Prostate gland (tissue), 2 donors: Measurements from ENCODE around the gene SEC61G. TPM values are rescaled to one million over a fixed set of nuclear protein-coding genes. Genes with fewer than 3 reads are reported as not detected.

Experiments used
- DNase-seq: peaks from one replicate; pipeline ENCODE4 v3.0.0-alpha.2; 2019; ENCODE audit warnings: low spot score
- H3K27ac ChIP-seq, 2 donors: fragments of 200-600 bp; sonication (generic); 2 replicates each; pipeline ENCODE4 v1.5.1; 2017 to 2019
- H3K27me3 ChIP-seq: fragments of 200-600 bp; sonication (generic); replicated peaks from 2 replicates; pipeline ENCODE4 v1.5.1; 2019; ENCODE audit not compliant: insufficient read depth
- H3K36me3 ChIP-seq, 2 donors: fragments of 200-600 bp; sonication (generic); 1 replicate in 1 of 2; 2 replicates in 1 of 2; pipeline versions ENCODE4 v1.5.1 to v1.8.1; 2017 to 2019
- H3K4me1 ChIP-seq: fragments of 200-600 bp; sonication (generic); replicated peaks from 2 replicates; pipeline ENCODE4 v1.5.1; 2019
- H3K4me3 ChIP-seq, 2 donors: fragments of 200-600 bp; sonication (generic); 2 replicates each; pipeline ENCODE4 v1.5.1; 2017 to 2019
- H3K9me3 ChIP-seq: fragments of 200-600 bp; sonication (generic); 2 replicates; pipeline ENCODE4 v1.5.1; 2017
- CTCF ChIP-seq, 4 experiments: fragments of 200-600 bp in 2 of 4; fragments of 450-650 bp in 2 of 4; sonication (generic) in 2 of 4; IDR thresholded peaks; 1 replicate in 3 of 4; 2 replicates in 1 of 4; pipeline ENCODE4 v1.5.1; 2016 to 2019; ENCODE audit warnings: antibody characterized with exemption in 4 of 4, mild to moderate bottlenecking in 2 of 4, moderate library complexity in 2 of 4
- POLR2A ChIP-seq: fragments of 450-650 bp; IDR thresholded peaks from one replicate; pipeline ENCODE4 v1.6.1; 2016; ENCODE audit warnings: antibody characterized with exemption, mild to moderate bottlenecking
- POLR2AphosphoS5 ChIP-seq: sonication (generic); formaldehyde crosslinking; IDR thresholded peaks from one replicate; pipeline ENCODE4 v1.6.1; 2017; ENCODE audit warnings: antibody characterized with exemption
- WGBS: methylation state at CpG from one replicate; pipeline ENCODE4 v1.1.5; 2018; 5-methylcytosine and 5-hydroxymethylcytosine counted together
- intact Hi-C: fragments of 100-400 bp; cut with DNase I; formaldehyde crosslinking; loops from one replicate; pipeline ENCODE4 v1.14.2; 2022
- total RNA-seq, 2 donors: library from RNA; depleted of rRNA; stranded (reverse); fragments of >200 nt; gene quantifications; one replicate each; pipeline ENCODE4 v1.1.0, GENCODE V29; 2016

The SEC61G gene
- total RNA-seq, 2 donors from 2014 or later, result 253 to 473 TPM

DNA sequence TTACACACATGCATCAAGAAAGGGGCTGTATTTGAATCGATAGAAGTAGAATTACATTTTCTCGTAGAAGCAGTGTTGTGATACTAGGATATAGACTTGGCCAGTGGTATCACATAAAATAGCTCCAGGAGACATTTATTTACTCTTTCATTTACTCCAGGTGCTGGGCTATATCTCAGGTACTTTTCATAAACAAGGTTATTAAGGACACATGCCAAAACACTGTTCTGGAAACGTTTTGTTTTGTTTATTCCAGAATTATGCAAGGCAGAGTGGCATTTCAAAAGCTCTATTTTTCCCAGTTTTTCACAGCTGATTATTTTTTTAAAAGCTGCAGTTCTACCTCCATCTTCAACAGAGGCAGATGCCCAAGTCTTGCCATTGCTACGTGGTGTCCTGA lies 37.8 kb upstream of the SEC61G start:
- H3K27ac ChIP-seq, result no peak overlapping the region
- no peak for DNase-seq
- intact Hi-C loops, result no loop called here

DNA sequence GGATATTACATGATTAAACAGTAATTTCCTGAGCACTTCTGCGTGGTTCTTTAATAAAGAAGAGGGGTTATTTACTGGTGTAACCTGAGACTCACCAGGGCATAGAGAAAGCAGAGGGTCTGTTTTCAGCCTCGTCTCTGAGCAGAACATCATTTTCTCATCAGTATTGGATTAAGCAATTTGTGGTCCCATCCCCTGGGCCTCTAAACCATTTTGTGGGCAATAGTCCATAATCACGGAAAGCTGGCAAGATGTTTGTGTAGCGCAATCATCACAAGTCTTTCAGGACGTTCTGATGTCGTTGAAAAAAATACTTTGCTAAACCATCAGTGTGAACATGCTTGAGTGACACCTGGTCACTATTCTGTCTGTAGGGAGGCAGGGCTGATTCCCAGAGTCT lies 37.1 kb upstream of the SEC61G start:
- no peaks in the 10 kb centered on the region for H3K9me3 ChIP-seq
- H3K27me3 ChIP-seq, result no peaks in the 10 kb centered on the region
- H3K4me1 ChIP-seq, result no peaks in the 10 kb centered on the region
- TF ChIP-seq CTCF (IDR thresholded peaks at IDR 0.05) (no peak), POLR2A (no peak), POLR2AphosphoS5 (no peak)
- intact Hi-C loops, result no loop called here
- H3K36me3 ChIP-seq, result no peaks in the 10 kb centered on the region
- H3K27ac ChIP-seq, result no peak overlapping the region
- 68% methylated on average over 6 of the region's 6 CpGs for WGBS
- H3K4me3 ChIP-seq, result no peak overlapping the region
- DNase-seq, result no peak

More for the DNA sequence above, 37.8 kb upstream of the SEC61G start:
- Histone ChIP-seq H3K4me3 (no peak overlapping the region), H3K9me3 (no peaks in the 10 kb centered on the region), H3K36me3 (no peaks in the 10 kb centered on the region), H3K4me1 (no peaks in the 10 kb centered on the region), H3K27me3 (no peaks in the 10 kb centered on the region)
- WGBS, result 64% methylated on average over 4 of the region's 4 CpGs
- TF ChIP-seq POLR2A (no peak), CTCF (IDR thresholded peaks at IDR 0.05) (no peak), POLR2AphosphoS5 (no peak)

- intact Hi-C loops, result no loop called here
Observed at GRCh38 chr7:54792383-54792782, 33.4 kb upstream of the SEC61G start.

DNA sequence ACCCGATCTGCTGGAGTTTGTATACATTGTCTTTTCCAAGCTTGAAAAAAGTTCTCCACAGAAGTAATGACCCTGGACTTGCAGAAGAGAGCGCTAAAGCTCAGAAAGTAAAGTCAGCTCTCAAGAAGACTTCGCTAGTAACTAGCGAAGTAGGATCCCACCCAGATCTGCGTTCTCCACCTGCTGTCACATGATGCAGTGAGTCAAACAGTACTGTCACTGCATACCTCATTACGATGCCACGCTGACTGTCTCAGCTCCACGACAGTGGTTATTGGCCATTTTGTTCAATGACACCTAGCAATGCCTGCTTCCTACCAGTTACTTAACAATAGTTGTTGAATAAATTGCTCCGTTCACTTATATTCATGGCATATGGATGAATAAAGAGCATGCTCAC lies 29.7 kb upstream of the SEC61G start:
- Histone ChIP-seq H3K4me1 (no peaks in the 10 kb centered on the region), H3K27ac (no peak overlapping the region), H3K9me3 (no peaks in the 10 kb centered on the region), H3K36me3 (no peaks in the 10 kb centered on the region), H3K27me3 (no peaks in the 10 kb centered on the region), H3K4me3 (no peak overlapping the region)
- TF ChIP-seq CTCF (IDR thresholded peaks at IDR 0.05) (peak in 3 of 4 experiments; percentile 51 to 75 (median 73)), POLR2A (no peak), POLR2AphosphoS5 (peak; percentile 64)
- 4% methylated on average over 9 of the region's 9 CpGs for WGBS
- intact Hi-C loops, result loop anchor here (2.0 to 10.0 kb wide), 2 partner anchors 226 to 466 kb away; partner anchors contain the start of gene EGFR
- DNase-seq, result peak; percentile 49

More at GRCh38 chr7:54792383-54792782, 33.4 kb upstream of the SEC61G start:
- no peaks in the 10 kb centered on the region for H3K36me3 ChIP-seq
- no peaks in the 10 kb centered on the region for H3K4me1 ChIP-seq
- H3K4me3 ChIP-seq, result no peak overlapping the region
- H3K9me3 ChIP-seq, result no peaks in the 10 kb centered on the region
- DNase-seq, result no peak
- H3K27me3 ChIP-seq, result no peaks in the 10 kb centered on the region
- TF ChIP-seq POLR2A (no peak), CTCF (IDR thresholded peaks at IDR 0.05) (no peak), POLR2AphosphoS5 (no peak)
- 87% methylated on average over 11 of the region's 11 CpGs for WGBS
- no peak overlapping the region for H3K27ac ChIP-seq

GRCh38 chr7:54785261-54785660 lies 26.2 kb upstream of the SEC61G start:
- no peaks in the 10 kb centered on the region for H3K36me3 ChIP-seq
- TF ChIP-seq POLR2AphosphoS5 (no peak), POLR2A (no peak), CTCF (IDR thresholded peaks at IDR 0.05) (no peak)
- no peaks in the 10 kb centered on the region for H3K27me3 ChIP-seq
- no peak for DNase-seq
- intact Hi-C loops, result loop anchor here (10.0 kb wide), 1 partner anchor 230 kb away; the partner anchor contains the start of gene EGFR
- H3K9me3 ChIP-seq, result no peaks in the 10 kb centered on the region
- no peak overlapping the region for H3K27ac ChIP-seq
- H3K4me3 ChIP-seq, result no peak overlapping the region
- no peaks in the 10 kb centered on the region for H3K4me1 ChIP-seq
- WGBS, result 85% methylated on average over 8 of the region's 8 CpGs
